Measurements from ENCODE around the gene BRD3. TPM values are rescaled to one million over a fixed set of nuclear protein-coding genes. Genes with fewer than 3 reads are reported as not detected.

The BRD3 gene
- total and polyA plus RNA-seq, 12 donors: 5.7 to 34.4 (median 28.9) TPM

GRCh38 chr9:133987446-133987788 is 80.4 kb downstream of the BRD3 start:
- no peak for DNase-seq
- intact Hi-C loops (cut with DNase I): no loop called here
- Histone ChIP-seq H3K27me3 (peaks cover 0 to 14% (median 0%) of the 10 kb centered on the region in 7 donors), H3K27ac (no peak overlapping the region), H3K36me3 (no peaks in the 10 kb centered on the region), H3K4me1 (peaks cover 3 to 17% (median 11%) of the 10 kb centered on the region in 9 donors), H3K4me3 (no peak overlapping the region), H3K9me3 (no peaks in the 10 kb centered on the region)
- TF ChIP-seq CTCF (IDR thresholded peaks at IDR 0.05): no peak
- ATAC-seq: no peak
- WGBS, 2 donors: 93 to 94% methylated on average over 14 of the region's 14 CpGs

GRCh38 chr9:133986774-133987445 is 80.9 kb downstream of the BRD3 start:
- H3K9me3 ChIP-seq: no peaks in the 10 kb centered on the region
- no peak overlapping the region for H3K4me3 ChIP-seq
- ATAC-seq: no peak
- no peaks in the 10 kb centered on the region for H3K36me3 ChIP-seq
- intact Hi-C loops (cut with DNase I): no loop called here
- no peak overlapping the region for H3K27ac ChIP-seq
- H3K4me1 ChIP-seq: peaks cover 3 to 21% (median 11%) of the 10 kb centered on the region in 9 donors
- TF ChIP-seq CTCF (IDR thresholded peaks at IDR 0.05): no peak
- WGBS, 2 donors: 95 to 97% methylated on average over 13 of the region's 13 CpGs
- H3K27me3 ChIP-seq: peaks cover 0 to 14% (median 0%) of the 10 kb centered on the region in 7 donors
- no peak for DNase-seq

- ATAC-seq: no peak
- WGBS, 2 donors: 77 to 97% methylated on average over 6 of the region's 6 CpGs
- no peak for DNase-seq
- H3K27me3 ChIP-seq: peaks cover 0 to 11% (median 0%) of the 10 kb centered on the region in 7 donors
- TF ChIP-seq CTCF (IDR thresholded peaks at IDR 0.05): no peak
- no peaks in the 10 kb centered on the region for H3K9me3 ChIP-seq
- H3K4me3 ChIP-seq: no peak overlapping the region
- intact Hi-C loops (cut with DNase I): no loop called here
- H3K36me3 ChIP-seq: no peaks in the 10 kb centered on the region
- no peak overlapping the region for H3K27ac ChIP-seq
- peaks cover 2 to 19% (median 7%) of the 10 kb centered on the region in 9 donors for H3K4me1 ChIP-seq
Measured at GRCh38 chr9:133986061-133986460, 81.8 kb downstream of the BRD3 start.

- Histone ChIP-seq H3K27ac (no peak overlapping the region), H3K9me3 (no peaks in the 10 kb centered on the region), H3K4me1 (peaks cover 2 to 29% (median 18%) of the 10 kb centered on the region in 9 donors), H3K36me3 (no peaks in the 10 kb centered on the region), H3K27me3 (no peaks in the 10 kb centered on the region), H3K4me3 (no peak overlapping the region)
- WGBS, 2 donors: 89 to 92% methylated on average over 25 of the region's 25 CpGs
- no peak for TF ChIP-seq CTCF (IDR thresholded peaks at IDR 0.05)
- intact Hi-C loops (cut with DNase I): loop anchor here in 1 of 10 donors (5.0 kb wide), 1 partner anchor 36 kb away; no protein-coding TSS in a partner anchor
- ATAC-seq: no peak
- DNase-seq: no peak
Measured at GRCh38 chr9:133982971-133983720, 84.7 kb downstream of the BRD3 start.
